HG02759 (cell line): ENCODE data around the gene SPATS2L.

Experiments used
- ATAC-seq: cut with Tn5 transposase; IDR thresholded peaks from one replicate; pipeline ENCODE4 v1.9.1; 2021; ENCODE audit warnings: mild to moderate bottlenecking, moderate library complexity; ENCODE audit not compliant: unreplicated experiment

The SPATS2L gene

GRCh38 chr2:200403814-200404213, 97.3 kb downstream of the SPATS2L start:
- no peak for ATAC-seq

DNA sequence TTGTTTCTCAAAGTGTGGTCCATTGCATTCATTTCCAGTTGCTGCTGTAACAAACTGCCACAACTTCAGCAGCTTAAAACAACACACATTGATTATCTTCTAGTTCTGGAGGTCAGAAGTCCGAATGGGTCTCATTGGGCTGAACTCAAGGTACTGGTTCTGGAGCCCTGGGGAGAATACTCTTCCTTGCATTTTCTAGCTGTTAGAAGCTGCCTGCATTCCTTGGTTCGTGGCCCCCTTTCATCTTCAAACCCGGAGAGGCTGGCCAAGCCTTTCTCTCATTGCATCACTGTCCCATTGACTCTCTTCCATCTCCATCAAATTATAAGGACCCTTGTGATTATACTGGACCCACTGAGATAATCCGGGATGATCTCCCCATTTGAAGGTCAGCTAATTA, 98.1 kb downstream of the SPATS2L start:
- no peak for ATAC-seq

- ATAC-seq = peak; percentile 60
These were observed 99.3 kb downstream of the SPATS2L start for GRCh38 chr2:200405599-200406298.

- peak; percentile 61 for ATAC-seq
These were observed 99.9 kb downstream of the SPATS2L start for GRCh38 chr2:200406379-200406778.

DNA sequence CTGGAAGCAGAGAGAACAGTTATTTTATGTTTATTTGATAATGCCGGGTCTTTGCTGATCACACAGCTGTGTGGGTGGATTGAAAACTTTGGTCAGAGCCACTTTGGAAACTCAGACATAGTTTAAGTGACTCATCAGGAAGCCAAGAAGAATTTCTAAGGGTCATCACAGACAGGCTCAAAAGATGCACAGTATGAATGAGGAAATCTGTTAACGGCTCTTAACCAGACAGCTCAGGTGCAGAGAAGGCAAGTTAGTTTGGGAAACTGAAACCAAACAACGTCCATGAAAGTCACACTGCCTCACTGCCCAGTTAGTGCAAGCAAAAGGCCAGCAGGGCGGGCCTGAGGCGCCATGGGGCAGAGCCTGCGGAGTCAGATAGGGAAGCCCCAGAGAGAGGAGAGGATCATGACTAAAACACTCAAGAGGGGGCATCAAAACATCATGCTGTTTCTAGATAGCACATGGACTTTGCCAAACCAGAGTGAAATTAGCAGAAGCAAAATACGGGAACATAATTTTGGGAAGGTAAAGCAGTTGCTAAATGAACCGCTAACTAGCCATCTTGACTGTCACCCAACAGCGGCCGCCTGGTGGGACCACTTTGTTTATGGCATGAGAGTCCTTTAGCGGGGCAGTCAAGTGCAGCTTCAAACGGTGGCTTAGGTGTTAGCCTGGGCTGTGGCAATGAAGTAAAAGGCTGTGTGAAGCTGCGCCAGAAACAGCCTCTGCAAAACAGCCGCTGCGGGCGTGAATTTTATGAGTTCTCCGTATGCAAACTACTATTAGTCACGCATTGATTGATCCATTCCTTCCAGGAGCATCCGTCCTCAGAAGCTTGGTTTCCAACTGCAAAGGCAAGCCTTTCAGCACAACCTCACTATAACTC, 102.2 kb downstream of the SPATS2L start:
- ATAC-seq = no peak

GRCh38 chr2:200411831-200412230, 105.3 kb downstream of the SPATS2L start:
- no peak for ATAC-seq

DNA sequence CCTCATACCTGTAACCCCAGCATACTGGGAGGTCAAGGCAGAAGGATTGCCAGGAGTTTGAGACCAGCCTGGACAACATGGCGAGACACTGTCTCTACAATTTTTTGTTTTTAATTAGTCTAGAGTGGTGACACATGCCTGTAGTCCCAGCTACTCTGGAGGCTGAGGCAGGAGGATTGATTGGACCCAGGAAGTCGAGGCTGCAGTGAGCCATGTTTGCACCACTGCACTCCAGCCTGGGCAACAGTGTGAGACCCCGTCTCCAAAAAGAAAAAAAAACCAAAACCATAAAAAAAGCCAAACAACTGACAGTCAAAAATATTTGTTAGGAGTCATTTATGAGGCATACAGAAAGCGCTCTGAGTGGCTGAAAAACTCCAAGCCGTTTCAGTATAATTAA, 107.9 kb downstream of the SPATS2L start:
- ATAC-seq = no peak

GRCh38 chr2:200415455-200415854, 109.0 kb downstream of the SPATS2L start:
- no peak for ATAC-seq

- no peak for ATAC-seq
These were observed 110.4 kb downstream of the SPATS2L start for GRCh38 chr2:200416878-200417277.

DNA sequence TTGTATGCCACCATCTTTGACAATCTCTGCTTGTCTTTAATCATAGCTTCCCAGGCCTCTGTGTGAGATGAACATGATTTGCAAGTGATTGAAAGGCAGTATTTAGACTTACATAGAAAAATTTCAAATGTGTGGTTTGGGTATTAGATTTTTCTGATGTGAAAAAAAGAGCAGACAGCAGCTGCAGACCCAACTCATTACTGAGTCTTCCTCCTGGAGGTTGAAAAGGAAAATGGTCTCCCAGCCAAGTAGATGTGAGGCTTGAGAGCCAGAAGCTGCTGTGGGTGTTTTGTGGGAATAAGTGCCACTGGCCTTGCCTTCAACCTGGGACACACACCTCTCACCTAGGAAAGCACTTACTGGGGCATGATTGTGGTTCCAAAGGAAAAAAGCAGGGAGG, 110.9 kb downstream of the SPATS2L start:
- no peak for ATAC-seq

- ATAC-seq = no peak
These were observed 111.9 kb downstream of the SPATS2L start for GRCh38 chr2:200418399-200418798.

GRCh38 chr2:200419325-200419724, 112.8 kb downstream of the SPATS2L start:
- no peak for ATAC-seq

DNA sequence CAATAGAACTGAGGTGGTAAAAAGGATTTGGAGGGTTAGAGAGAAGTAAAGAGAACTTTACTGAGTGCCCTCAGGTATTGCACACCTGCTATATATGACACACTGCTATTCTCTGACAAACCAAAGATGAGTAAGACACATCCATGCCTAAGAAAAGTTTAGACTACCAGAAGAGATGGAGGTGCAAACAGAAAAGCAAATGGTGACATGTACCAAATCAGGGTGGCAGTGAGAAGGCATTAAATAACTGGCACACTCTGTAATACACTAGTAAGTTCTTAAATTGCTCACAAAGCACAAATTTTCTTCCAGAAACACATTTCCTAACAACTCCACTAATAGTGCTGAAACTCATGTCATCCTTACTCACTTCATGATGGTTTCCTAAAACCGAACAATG, 114.8 kb downstream of the SPATS2L start:
- ATAC-seq = no peak

DNA sequence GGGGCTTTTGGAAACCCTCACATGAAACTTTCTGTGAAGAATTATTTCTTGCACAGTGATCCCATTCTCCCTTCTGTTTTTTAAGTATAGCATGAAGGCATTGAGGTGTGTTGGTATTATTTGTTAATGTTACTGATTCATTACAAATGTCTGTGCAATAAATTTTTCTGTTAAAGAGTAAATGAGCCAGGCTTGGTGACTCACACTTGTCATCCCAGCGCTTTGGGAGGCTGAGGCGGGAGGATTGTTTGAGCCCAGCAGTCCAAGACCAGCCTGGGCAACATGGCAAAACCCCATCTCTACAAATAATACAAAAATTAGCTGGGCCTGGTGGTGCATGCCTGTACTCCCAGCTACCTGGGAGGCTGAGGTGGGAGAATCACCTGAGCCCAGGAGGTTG, 115.6 kb downstream of the SPATS2L start:
- ATAC-seq = no peak

DNA sequence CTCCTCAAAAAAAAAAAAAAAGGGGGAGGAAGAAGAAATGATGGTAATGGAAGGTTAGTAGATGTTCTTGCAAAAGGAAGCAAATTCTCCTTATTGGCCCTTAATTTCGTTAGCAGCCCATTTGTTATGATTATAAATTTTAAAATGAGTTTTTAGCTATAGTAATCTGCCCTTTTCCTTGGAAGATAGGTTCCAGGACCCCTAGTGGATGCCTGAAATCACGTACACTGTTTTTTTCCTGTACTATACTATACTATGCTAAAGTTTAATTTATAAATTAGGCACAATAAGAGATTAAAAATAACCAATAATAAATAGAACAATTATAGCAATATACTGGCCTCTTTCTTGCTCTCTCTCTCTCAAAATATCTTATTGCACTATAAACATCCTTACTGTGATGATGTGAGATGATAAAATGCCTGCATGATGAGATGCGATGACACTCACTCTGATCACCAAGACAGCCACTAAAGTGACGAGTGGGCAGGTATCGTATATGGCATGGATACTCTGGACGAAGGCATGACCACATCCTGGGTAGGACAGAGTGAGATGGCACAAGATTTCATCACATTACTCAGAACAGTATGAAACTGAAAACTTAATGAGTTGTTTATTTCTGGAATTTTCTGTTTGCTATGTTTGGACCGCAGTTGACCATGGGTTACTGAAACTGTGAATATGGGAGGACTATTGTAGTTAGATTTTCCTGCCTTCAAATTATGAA, 116.2 kb downstream of the SPATS2L start:
- ATAC-seq = no peak

DNA sequence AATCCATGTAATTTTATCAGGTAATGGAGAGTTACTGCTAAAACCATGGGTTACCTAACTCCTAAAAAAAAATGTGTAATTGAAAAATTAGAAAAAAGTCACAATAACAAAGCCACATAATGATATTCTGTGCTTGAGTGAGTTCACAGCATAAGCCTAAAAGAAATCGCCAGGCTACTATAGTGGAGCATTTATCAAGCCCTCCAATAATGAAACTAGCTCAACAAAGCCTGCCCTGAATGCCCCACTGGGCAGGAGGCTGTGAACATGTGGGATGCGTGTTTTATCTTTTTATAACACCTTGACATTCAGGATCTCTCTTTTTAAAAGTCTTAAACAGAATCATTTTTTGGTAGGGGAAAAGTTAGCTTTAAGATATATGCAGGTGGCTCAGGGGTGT, 117.0 kb downstream of the SPATS2L start:
- ATAC-seq = no peak

- no peak for ATAC-seq
These were observed 118.7 kb downstream of the SPATS2L start for GRCh38 chr2:200425026-200425821.

DNA sequence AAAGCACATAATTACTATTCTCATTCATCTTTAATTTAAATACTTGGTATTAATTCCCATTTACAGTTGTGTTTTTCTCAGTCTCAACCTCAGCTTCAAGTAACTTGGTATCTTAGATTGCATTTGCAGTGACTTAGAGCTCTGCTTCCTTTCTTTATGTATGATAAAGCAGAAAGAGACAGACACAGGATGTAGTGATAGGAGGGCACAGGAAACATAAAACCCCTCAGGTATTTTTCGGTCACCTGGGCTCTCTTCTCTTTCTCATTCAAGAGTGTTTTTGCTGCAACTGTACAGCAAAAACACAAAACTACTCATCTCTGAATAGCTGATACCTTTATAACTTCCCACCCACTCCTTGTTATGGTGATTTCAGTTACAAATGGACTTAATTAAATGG, 120.3 kb downstream of the SPATS2L start:
- ATAC-seq = no peak

GRCh38 chr2:200428961-200429665, 122.6 kb downstream of the SPATS2L start:
- ATAC-seq = peak; percentile 61

DNA sequence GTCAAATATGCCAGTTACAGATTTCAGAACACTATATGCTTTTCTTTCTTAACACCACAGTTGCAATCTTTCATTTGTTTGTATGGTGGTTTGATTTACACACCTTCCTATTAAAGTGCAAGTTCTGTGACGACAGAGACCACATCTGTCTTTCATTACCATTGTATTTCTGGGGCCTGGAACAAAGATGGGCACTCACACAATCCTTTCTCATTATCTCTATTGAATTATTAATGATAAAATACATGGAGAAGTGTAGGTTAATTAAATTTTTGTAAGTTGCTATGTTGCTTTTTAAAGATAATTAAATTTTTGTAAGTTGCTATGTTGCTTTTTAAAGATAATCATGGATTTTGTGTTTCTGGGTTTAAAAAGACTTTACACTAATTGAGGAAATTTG, 123.5 kb downstream of the SPATS2L start:
- no peak for ATAC-seq
